GM12865 (cell line): ENCODE measurements around the gene FAM110A.

ENCODE experiments used
- DNase-seq: peaks from one replicate; pipeline ENCODE4 v3.0.0; 2010; ENCODE audit warnings: low read depth
- H3K4me3 ChIP-seq: 2 replicates; pipeline ENCODE4 v1.5.1; 2011; ENCODE audit warnings: mild to moderate bottlenecking, low read depth, low read length, control low read depth
- TF ChIP-seq, protein P1 (sequence below): IDR thresholded peaks from 2 replicates; pipeline ENCODE4 v1.5.1; 2011; ENCODE audit warnings: low read length, control low read depth, low read depth, inconsistent platforms; ENCODE audit not compliant: insufficient read depth; ENCODE audit errors: missing control alignments

The FAM110A gene

DNA sequence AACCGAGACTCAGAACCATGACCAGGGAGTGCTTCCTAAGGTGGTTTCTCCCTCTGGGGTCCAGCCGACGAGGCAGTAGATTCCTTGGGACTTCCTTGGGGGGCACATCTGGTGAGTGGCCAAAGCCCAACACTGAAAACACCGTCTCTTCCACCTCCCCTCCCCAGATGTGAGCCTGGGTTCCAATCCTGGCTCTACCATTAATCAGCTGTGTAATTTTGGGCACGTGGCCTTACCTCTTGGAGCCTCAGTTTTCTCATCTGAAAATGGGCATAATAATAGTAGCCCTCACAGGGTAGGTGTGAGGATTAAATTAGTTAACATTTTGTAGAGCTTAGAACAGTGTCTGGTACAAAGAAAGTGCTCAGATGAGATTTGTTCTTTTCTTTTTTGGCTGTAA, 5.5 kb downstream of the FAM110A start:
- H3K4me3 ChIP-seq, result no peak overlapping the region
- TF ChIP-seq, protein P1, sequence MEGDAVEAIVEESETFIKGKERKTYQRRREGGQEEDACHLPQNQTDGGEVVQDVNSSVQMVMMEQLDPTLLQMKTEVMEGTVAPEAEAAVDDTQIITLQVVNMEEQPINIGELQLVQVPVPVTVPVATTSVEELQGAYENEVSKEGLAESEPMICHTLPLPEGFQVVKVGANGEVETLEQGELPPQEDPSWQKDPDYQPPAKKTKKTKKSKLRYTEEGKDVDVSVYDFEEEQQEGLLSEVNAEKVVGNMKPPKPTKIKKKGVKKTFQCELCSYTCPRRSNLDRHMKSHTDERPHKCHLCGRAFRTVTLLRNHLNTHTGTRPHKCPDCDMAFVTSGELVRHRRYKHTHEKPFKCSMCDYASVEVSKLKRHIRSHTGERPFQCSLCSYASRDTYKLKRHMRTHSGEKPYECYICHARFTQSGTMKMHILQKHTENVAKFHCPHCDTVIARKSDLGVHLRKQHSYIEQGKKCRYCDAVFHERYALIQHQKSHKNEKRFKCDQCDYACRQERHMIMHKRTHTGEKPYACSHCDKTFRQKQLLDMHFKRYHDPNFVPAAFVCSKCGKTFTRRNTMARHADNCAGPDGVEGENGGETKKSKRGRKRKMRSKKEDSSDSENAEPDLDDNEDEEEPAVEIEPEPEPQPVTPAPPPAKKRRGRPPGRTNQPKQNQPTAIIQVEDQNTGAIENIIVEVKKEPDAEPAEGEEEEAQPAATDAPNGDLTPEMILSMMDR, result no peak
- no peak for DNase-seq

DNA sequence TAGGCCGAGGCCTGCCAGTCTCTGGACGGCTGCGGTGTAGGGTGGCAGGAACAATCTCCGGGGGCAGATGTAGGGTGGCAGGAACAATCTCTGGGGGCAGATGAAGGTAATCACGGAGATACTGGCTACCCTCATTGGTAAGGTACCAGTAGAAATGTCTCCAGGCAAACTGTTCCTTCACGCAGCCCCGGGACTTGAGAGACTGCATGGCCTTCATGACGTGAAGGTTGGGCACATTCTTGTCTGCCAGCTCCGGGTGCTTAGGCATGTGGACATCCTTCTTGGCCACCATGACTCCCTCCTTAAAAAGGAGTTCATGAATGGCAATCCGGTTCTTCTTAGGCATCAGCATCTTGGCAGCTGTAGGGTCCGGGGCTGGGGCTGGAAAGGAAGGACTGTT, 6.1 kb downstream of the FAM110A start:
- DNase-seq, result no peak
- H3K4me3 ChIP-seq, result no peak overlapping the region
- TF ChIP-seq, protein P1, result no peak

DNA sequence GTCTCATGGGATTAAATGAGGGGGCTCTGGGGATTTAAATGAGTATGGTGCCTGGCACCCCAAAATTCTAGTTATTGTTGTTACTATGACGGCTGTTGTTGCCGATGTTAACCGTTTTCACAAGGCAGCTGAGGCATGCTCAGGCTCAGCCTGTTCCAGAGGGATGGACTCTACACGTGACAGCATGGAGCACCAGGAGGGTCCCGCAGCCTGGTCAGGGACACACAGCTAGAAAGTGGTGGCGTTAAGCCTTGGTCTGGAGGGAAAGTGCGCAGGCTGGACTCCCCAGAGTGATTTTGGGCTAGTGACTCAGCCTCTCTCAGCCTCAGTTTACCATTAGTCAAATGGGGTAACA, 7.0 kb downstream of the FAM110A start:
- no peak overlapping the region for H3K4me3 ChIP-seq
- no peak for DNase-seq
- TF ChIP-seq, protein P1, result no peak

DNA sequence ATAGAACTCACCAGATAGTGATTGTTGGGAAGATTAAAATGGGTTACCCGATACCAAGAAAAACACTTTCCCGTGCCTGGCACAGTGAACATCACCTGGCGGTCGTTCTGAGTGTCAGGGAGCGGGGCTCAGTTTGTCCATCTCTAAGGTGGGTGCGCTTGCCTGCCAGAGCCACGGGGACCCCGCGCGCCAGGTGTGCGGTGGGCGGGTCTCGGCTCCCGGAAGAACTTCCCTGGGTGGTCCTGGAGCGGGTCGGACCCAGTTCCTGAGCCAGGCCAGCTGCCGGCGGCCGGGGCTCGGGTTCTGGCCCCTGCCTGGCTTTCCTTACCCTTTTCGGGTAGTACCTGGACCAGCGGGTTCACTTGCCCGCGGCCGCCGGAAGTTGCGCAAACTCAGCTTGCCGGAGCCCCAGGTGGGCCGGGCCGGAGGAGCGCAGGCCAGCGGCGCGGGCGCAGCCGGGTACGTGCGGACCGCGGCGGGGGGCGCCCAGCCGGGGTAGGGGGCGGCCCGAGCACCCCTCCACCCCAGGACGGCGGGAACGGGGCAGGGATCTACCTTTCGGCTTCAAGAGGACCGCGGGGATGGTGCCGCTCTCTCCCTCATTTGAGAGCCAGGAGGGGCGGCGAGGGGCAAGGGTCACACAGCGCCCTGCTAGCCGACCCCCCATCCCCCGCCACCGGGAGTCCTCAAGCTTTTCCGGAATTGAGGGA, 7.5 kb downstream of the FAM110A start:
- H3K4me3 ChIP-seq, result peak overlapping the region; percentile 33
- DNase-seq, result no peak
- TF ChIP-seq, protein P1, result no peak

DNA sequence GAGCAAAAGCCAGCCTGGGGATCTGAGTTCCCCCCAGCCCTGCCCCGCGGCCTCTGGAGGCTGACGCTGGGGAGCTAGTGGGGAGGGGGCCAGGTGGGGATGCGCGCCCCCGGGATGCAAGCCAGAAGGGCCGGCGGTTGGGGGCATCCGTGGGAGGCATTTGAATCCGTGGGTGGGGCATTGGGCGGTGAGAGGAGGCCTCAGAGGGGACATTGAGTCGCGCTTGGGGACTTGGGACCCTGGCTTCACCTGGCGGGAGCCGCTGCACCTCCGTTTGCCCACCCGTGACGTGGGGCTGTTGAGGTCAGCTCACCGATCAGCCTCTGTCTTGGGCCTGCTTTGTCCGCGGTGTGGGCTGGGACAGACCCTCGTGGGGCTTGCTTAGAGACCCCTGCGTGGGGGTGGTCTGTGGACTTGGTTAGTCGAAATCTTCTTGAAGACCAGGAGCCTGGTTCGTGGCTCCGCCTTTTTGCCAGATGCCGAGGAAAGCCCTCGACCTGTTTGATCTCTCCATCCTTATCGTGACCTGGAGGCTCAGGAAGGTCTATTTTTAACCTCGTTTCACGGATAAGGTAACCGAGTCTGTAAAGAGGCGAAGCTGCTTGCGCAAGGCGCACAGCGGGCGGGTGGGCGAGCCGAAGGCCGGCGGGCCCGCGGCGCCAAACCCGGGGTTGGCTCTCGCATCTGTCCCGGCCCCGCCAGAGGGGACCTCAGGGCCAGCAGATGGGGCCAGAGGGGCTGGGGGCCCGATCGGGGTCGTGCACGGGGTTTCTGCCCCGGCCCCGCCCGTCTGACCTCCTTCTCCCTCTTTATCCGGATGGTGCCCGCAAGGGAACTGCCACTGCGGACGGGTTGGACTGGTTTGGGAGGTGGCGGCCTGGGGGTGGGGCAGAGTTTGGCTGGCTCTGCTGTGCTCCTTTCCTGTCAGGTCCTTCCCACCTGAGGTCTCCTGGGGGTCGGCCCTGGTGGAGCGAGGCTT, 8.3 kb downstream of the FAM110A start:
- H3K4me3 ChIP-seq, result peak overlapping the region; percentile 33
- TF ChIP-seq, protein P1, result no peak
- DNase-seq, result no peak

DNA sequence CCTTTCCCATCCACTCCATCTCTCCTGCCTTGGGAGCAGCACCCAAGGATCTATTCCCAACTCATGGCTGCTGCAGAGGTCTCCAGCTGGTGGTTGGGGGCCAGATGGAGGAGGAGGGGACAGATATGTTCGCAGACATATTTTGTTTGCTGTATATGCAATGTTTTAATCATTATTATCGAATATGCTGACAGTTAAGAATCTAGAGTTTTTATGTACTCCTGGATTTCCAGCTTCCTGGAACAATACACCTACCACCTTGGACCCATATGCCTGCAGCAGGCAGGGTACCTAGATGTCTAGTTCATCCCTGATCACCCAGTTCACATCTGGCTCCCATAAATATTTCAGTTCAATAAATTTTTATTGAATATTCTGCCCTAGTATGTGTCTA, 9.0 kb downstream of the FAM110A start:
- TF ChIP-seq, protein P1, result no peak
- no peak overlapping the region for H3K4me3 ChIP-seq
- DNase-seq, result no peak

DNA sequence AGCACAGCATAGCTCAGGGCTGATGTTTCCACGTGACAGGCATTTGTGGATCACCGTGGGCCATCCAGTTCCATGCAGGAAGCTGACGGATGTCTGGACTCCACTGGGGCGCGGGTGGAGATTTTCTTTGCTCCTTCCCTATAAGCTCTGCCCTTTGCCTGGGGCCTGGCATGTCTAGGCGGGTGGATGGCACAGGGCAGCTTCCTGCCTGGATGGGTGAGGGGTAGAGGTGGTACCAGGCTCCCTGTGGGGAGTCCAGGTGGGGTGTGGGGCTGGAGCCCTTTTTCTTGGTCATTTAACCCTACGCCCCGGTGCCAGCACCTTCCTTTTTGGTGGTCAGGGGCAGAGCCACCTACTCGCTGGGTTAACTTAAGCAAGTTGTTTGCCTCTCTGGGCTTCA, 10.4 kb downstream of the FAM110A start:
- H3K4me3 ChIP-seq, result no peak overlapping the region
- DNase-seq, result no peak
- TF ChIP-seq, protein P1, result no peak
